GM18873 (cell line): ENCODE measurements around the gene SFTPA2.
"Not testable (repeated sequence)": the region's sequence is repeated elsewhere in the genome, so short reads cannot be mapped to it uniquely, and the experiment has no call there.

ENCODE experiments used
- ATAC-seq: cut with Tn5 transposase; IDR thresholded peaks from one replicate; pipeline ENCODE4 v1.9.1; 2021; ENCODE audit warnings: mild to moderate bottlenecking, moderate library complexity, moderate number of reproducible peaks; ENCODE audit not compliant: unreplicated experiment, low FRiP score

SFTPA2 gene

GRCh38 chr10:79516532-79517205 lies 43.5 kb downstream of the SFTPA2 start:
- ATAC-seq, result not testable (repeated sequence)

- not testable (repeated sequence) for ATAC-seq
Measured at GRCh38 chr10:79511891-79512583, 48.2 kb downstream of the SFTPA2 start, which contains the start of gene EIF5AL1. Gene EIF5AL1, plus strand, starts transcription at chr10:79512533. Its CDS starts 117 bp downstream, at chr10:79512650.

DNA sequence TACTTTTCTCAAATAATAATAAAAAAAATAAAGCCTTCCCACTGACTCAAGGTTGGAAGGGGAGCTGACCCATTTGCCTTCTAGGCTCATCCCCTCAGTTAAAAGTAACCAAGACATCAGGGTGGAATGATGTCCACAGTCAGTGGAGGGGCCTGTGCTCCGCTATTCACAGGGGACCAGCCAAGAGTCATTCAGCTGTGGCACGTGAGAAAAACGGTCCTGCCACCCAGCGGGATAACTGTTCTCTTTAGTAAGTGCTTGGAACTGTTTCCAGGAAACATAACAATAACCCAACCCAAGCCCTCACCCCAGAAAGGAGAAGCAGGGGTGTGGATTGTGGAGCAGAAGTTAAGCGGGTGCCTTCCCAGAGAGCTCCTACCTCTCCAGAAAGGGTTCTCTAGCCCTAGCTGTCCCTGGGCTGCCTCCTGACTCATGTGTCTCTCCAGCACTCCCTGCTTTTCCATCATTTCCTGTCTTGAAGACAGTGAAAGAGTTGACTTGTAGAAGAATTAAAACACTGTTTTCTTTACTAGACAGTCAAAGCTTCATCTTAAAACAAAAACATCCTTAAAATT lies 50.2 kb downstream of the SFTPA2 start:
- ATAC-seq, result not testable (repeated sequence)

DNA sequence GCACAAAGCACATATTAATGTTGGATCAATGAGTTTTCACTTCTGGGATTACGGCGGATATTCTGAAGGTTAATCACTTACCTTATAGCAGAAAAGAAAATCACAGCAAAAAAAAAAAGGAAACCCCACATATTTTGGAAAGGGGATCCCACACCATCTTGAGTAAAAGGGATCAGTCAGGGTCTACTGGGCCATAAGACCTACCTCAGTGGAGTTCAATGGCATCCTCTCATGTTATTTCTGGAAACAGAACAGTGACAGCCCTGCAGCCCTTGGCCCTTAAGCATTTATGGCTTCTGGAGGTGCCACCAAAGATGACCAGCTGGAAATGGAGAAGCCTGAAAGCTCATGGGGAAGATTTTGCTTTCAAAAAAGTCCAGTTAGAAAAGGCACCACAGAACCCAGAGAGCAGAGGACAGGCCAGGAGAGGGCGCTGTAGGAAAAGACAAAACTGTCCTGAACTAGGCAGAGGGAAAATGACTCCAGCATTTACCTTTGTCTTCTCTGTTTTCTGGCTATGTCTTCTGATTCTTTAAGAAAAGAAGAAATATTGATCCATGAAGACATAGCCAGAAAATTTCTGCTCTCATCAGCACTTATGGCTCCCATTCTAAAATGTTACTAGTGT lies 50.8 kb downstream of the SFTPA2 start:
- not testable (repeated sequence) for ATAC-seq

DNA sequence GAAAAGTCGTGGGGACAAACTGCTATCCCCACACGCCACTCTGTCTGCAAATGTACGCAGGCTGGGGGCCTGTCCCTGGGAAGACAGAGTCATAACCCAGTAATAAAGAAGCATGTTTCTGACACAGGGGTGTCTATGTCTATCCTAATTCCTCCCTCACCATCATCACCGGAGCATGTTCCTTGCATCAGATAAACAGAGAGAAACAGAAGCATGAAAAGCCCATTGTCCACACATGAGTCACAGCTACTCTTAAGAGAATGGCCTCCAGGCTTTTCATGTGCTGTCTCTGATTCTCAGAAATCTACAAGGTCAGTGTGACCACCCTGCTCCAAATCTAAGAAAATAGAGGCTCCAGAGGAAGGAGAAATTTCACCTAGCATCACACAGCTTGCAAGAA lies 52.0 kb downstream of the SFTPA2 start:
- ATAC-seq, result not testable (repeated sequence)

DNA sequence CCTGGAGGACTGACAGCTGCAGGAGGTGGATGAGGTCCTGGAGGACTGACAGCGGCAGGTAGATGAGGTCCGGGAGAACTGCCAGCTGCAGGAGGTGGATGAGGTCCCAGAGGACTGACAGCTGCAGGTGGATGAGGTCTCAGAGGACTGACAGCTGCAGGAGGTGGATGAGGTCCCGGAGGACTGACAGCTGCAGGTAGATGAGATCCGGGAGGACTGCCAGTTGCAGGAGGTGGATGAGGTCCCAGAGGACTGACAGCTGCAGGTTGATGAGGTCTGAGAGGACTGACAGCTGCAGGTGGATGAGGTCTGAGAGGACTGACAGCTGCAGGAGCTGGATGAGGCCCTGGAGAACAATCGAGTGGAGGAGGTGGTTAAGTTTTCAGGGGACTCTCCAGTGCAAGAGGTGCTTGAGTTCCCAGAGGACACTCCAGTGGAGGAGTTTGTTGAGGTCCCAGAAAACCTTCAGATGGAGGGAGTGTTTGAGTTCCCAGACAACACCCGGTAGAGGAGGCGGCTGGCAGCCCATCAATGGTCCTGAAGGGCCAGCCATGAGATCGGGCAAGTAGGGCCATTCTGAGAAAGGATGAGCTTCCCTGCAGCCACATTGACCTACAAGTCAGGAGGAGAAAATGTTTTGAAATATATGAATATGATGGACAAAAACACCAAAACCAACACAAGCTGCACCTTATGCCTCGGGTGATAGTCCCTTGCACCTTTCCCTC lies 52.6 kb downstream of the SFTPA2 start:
- ATAC-seq, result no peak
